HG02870 (cell line): ENCODE results near the gene MGAT1.
"Not testable (repeated sequence)": the region's sequence is repeated elsewhere in the genome, so short reads cannot be mapped to it uniquely, and the experiment has no call there.

Experiments
- ATAC-seq: cut with Tn5 transposase; IDR thresholded peaks from one replicate; pipeline ENCODE4 v1.9.1; 2021; ENCODE audit warnings: mild to moderate bottlenecking, moderate library complexity; ENCODE audit not compliant: unreplicated experiment

The MGAT1 gene

DNA sequence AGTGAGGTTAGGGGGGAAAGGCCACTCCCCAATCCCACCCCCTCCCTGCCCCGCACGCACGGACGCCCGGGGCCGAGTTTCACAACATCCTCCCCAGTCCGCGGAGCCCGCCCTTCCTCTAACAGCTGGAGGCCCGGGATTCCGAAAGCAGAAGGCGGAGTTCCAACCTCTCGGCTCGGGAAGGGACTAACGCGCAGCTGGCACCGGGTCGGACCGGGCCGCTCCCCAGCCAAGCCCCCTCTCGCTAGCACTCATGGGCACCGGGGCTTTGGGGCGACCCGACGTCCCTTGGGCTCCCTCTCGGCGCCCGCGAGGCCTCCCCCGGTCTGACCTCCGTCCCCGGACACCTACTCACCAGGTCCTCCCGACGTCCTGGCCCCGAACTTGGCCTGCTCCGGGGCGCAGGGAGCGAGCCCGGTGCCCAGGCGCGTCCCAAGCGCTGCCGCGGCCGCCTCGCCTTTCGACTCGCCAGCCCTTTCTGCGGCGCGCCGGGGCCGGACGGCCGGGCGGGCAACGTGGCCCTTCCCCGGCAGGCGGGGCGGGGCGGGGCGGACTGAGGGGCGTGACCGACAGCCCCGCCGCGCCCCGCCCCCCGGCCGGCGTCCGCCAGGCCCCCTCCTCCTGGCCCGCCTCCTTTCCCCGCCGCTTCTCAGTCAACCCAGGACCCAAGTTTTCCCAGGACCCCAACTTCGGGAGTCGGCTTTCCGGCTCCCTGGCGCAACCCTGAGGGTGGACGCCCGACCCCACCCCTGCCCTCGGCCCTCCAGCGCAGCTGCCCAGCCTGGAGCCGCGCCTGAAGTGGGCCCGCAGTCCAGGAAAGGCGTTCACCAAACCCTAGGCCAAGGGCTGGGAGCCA lies at the start of gene MGAT1:
MGAT1 (minus strand) TSS at position 482 of the 856 bp plus-strand sequence. CDS start 9,835 bp downstream, outside the sequence.
- ATAC-seq: no peak

DNA sequence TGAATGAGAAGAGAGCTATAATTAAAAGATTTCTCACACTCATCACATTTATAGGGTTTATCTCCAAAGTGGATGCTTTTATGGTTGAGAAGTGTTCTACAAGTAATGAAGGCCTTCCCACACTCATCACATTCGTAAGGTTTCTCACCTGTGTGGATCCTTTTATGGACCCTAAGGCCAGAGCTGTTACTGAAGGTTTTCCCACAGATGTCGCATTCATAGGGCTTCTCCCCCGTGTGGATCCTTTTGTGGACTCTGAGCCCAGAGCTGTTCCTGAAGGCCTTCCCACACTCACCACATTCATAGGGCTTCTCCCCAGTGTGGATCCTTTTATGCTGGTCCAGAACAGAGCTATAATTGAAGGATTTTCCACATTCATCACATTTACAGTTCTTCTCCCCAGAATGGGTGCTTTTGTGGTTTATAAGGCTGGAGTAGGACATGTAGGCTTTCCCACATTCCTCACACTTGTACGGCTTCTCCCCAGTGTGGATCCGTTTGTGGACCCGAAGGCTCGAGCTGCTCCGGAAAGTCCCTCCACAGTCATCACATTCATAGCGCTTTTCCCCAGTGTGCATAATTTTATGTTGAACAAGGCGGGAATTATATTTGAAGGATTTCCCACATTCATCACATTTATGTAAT lies 48.0 kb upstream of the MGAT1 start:
- ATAC-seq: no peak

- ATAC-seq: no peak
These were observed 47.2 kb upstream of the MGAT1 start for GRCh38 chr5:180849827-180850226.

DNA sequence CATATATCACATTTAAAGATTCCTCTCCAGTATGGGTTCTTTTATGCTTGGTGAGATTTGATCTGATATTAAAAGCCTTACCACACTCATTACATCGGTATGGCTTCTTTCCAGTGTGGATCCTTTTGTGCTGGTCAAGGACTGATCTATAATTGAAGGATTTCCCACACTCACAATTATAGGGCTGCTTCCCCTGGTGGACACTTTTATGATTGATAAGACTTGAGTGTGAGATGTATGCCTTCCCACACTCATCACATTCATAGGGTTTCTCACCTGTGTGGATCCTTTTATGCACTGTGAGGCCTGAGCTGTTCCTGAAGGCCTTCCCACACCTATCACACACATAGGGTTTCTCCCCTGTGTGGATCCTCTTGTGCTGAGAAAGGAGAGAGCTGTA lies 46.3 kb upstream of the MGAT1 start:
- no peak for ATAC-seq

GRCh38 chr5:180848265-180848664 lies 45.7 kb upstream of the MGAT1 start:
- ATAC-seq: no peak

DNA sequence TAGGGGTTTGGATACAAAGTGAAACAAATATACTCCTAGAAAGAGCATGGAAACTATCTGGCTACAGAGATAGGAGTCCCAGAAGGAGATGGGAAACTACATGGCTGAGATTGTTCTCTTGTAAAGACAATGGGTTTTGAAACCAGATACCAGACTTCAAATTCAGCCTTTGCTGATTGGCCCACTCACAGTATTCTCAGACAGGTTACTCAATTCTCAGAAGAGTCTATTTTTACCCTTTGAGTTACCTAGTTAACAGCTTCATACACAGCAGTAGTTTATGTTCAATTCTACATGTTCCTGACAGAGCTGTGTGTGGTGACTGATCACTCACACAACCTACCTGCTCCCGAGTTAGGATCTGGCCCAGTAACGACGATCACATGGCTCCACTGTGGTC lies 44.4 kb upstream of the MGAT1 start:
- no peak for ATAC-seq

GRCh38 chr5:180844858-180845257 lies 42.3 kb upstream of the MGAT1 start:
- ATAC-seq: no peak

DNA sequence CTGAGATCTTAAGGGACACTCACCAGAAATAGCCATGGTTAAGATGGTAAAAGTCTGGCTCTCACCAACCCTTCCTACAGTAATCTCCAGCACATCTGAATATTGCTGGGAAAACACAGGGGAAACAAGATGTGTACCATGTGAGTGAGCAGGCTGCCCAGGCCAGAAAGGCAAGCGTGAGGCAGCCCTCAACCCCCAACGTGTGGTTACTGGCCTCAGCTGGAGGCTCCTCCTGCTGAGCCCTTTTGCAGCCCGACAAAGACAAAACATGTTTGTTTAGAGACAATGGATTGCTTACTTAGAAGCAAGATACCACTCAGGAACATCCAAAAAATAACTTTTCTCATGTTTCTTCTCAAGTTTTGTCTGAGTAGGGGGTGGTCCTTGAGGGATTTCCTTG lies 41.8 kb upstream of the MGAT1 start:
- no peak for ATAC-seq

- no peak for ATAC-seq
These were observed 37.3 kb upstream of the MGAT1 start for GRCh38 chr5:180839935-180840334.

- no peak for ATAC-seq
These were observed 36.6 kb upstream of the MGAT1 start for GRCh38 chr5:180839227-180839626.

- no peak for ATAC-seq
These were observed 34.9 kb upstream of the MGAT1 start for GRCh38 chr5:180837478-180837877.

DNA sequence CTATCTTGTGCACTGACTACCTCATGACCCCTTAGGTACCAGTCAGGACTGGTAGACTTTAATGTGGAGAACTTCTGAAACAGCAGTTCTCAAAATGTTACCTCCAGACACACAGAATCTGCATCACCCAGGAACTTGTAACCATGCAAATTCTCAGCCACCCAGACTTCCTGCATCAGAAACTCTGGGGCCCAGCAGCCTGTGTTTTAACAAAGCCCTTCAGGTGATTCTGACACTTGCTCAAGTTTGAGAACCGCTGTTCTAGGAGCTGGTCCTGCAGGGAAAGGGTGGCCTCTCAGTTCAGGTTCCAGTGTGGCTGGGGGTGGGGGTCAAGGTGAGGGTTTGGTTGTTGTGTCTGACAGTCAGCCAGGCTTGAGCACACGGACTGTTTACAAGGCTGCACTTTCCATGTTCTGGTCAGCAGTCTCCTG lies 30.0 kb upstream of the MGAT1 start:
- ATAC-seq: peak; percentile 47

DNA sequence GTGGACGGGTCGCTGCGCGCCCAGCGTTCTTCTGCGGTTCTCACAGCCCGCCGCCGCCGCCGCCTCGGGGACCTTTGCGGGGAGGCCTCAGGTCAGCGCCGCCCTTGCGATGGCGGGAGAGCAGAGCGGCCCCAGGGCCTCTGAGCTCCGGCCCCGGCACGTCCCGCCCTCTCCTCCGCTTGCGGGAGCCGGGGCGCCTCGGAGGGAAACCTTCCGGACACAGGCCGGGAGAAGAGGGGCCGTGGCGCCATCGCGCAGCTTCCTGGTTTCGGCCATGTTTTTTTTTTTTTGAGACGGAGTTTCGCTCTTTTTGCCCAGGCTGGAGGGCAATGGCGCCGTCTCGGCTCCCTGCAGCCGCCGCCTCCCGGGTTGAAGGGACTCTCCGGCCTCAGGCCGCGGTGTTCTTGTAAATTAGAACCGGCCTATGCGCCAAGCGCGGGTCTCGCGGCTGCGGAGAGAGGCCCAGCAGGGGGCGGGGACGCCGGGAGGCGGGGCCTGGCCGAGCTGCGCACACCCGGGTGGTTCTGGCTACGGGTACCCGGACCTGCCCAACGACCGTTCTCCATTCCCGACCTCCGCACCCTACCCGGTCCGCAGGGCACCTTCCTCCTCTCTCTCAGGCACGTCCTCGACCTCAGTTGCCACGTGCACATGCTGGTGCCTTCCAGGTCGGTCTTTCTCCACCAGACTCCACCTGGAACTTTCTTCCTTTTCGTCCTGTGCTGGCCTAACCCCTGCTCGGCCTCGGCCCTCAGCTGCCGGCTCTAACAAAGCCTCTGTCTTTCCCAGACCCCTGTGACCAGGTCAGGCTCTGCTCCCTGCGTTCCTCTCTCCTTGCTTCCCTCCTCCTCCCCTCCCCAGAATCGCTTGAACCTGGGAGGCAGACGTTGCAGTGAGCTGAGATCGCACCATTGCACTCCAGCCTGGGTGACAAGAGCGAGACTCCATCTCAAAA lies 28.8 kb upstream of the MGAT1 start:
- ATAC-seq: peak; percentile 60

GRCh38 chr5:180830253-180831138 lies 27.9 kb upstream of the MGAT1 start:
- peak; percentile 38 for ATAC-seq

DNA sequence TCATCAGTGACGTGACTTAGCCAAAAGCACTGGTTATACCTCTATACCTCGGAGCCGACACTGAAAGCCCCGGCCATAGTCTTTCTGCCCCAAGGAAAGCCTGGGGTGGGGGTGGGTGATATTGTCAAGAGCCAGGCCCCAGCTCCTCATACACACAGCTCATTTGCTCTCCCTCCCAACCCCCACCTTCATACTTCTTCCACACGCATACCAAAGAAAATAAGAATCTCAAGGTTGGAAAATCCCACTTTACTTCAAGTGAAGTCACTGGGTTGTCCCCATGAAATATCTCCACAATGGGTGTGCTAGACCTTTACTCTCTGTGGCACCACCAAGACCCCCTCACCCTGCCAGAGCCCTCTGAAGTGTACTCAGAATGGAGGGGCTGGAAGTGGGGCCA lies 27.1 kb upstream of the MGAT1 start:
- ATAC-seq: no peak

GRCh38 chr5:180828756-180829531 lies 26.3 kb upstream of the MGAT1 start:
- not testable (repeated sequence) for ATAC-seq

- ATAC-seq: not testable (repeated sequence)
These were observed 24.8 kb upstream of the MGAT1 start for GRCh38 chr5:180827374-180827773.

GRCh38 chr5:180825768-180826525 lies 23.3 kb upstream of the MGAT1 start:
- ATAC-seq: no peak
